H1 (cell line): Measurements from ENCODE around the gene TINCR. TPM values are rescaled to one million over a fixed set of nuclear protein-coding genes. Genes with fewer than 3 reads are reported as not detected.

Source experiments
- HDAC2 ChIP-seq, 2 experiments: fragments of 300-600 bp in 1 of 2; sonication (generic) in 1 of 2; IDR thresholded peaks; 2 replicates each; pipeline ENCODE4 v1.6.1; 2011 to 2012; ENCODE audit warnings: low read depth in 2 of 2, low read length in 2 of 2, mild to moderate bottlenecking in 2 of 2, moderate library complexity in 2 of 2, borderline replicate concordance in 1 of 2, inconsistent platforms in 1 of 2
- POU5F1 ChIP-seq: IDR thresholded peaks from 2 replicates; pipeline ENCODE4 v1.6.1; 2011; ENCODE audit warnings: low read depth, mild to moderate bottlenecking, low read length, moderate library complexity
- polyA plus RNA-seq, 7 experiments: library from polyadenylated mRNA; depleted of rRNA in 3 of 7; stranded (reverse) in 5 of 7; unstranded in 2 of 7; fragments of >200 nt in 5 of 7; fragments of 200-250 nt in 2 of 7; gene quantifications; 1 replicate in 5 of 7; 2 replicates in 1 of 7; 4 replicates in 1 of 7; pipeline versions ENCODE4 v1.2.1 to v1.2.3, GENCODE V29; 2011 to 2013; ENCODE audit warnings: missing spikeins in 2 of 7, mixed read lengths in 2 of 7
- total RNA-seq: library from RNA; stranded (reverse); fragmentation: NEBNext Ultra II Directional; extraction: Animal tissue kit (Norgen Biotek cat#: 25700); gene quantifications from 2 replicates; pipeline ENCODE4 v1.2.1, GENCODE V29; 2021
- TF ChIP-seq, protein P1 (sequence below): fragments of 300-600 bp; sonication (generic); IDR thresholded peaks from 2 replicates; pipeline ENCODE4 v1.7.1; 2012; ENCODE audit warnings: low read length, moderate library complexity, mild to moderate bottlenecking, inconsistent platforms; ENCODE audit not compliant: insufficient replicate concordance
- TF ChIP-seq, protein P2 (sequence below): IDR thresholded peaks from 2 replicates; pipeline ENCODE4 v1.6.1; 2011; ENCODE audit warnings: low read depth, mild to moderate bottlenecking, low read length; ENCODE audit not compliant: insufficient read depth
- TF ChIP-seq, protein P3 (sequence below): IDR thresholded peaks from 2 replicates; pipeline ENCODE4 v1.6.1; 2011; ENCODE audit warnings: low read length, improper control_type of control experiment

TINCR gene
- total and polyA plus RNA-seq, 2 of the 8 experiments (the other 6 are each of a cell fraction or from before 2014, with no cell fraction given): 0.52 to 1.4 TPM

DNA sequence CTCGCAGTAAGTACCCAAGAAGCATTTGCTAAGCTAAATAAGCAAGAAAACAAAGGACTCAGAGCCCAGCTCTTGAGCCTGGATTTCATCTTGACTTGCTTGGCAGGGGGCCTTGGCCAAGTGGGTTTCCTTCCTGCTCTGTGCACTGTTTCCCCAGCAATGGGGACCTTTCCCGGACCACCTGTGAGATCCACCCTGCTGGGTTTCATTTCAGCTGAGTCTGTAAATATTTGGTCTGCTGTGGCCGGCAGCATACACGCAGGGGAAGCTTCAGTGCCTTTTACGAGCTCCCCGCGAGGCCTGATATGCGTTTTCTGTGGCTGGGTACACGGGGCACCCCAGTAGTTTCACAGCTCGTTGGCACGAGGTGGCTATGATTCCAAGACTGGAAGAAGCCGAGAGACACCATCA is 12.4 kb upstream of the TINCR start (continued):
- TF ChIP-seq, protein P1, sequence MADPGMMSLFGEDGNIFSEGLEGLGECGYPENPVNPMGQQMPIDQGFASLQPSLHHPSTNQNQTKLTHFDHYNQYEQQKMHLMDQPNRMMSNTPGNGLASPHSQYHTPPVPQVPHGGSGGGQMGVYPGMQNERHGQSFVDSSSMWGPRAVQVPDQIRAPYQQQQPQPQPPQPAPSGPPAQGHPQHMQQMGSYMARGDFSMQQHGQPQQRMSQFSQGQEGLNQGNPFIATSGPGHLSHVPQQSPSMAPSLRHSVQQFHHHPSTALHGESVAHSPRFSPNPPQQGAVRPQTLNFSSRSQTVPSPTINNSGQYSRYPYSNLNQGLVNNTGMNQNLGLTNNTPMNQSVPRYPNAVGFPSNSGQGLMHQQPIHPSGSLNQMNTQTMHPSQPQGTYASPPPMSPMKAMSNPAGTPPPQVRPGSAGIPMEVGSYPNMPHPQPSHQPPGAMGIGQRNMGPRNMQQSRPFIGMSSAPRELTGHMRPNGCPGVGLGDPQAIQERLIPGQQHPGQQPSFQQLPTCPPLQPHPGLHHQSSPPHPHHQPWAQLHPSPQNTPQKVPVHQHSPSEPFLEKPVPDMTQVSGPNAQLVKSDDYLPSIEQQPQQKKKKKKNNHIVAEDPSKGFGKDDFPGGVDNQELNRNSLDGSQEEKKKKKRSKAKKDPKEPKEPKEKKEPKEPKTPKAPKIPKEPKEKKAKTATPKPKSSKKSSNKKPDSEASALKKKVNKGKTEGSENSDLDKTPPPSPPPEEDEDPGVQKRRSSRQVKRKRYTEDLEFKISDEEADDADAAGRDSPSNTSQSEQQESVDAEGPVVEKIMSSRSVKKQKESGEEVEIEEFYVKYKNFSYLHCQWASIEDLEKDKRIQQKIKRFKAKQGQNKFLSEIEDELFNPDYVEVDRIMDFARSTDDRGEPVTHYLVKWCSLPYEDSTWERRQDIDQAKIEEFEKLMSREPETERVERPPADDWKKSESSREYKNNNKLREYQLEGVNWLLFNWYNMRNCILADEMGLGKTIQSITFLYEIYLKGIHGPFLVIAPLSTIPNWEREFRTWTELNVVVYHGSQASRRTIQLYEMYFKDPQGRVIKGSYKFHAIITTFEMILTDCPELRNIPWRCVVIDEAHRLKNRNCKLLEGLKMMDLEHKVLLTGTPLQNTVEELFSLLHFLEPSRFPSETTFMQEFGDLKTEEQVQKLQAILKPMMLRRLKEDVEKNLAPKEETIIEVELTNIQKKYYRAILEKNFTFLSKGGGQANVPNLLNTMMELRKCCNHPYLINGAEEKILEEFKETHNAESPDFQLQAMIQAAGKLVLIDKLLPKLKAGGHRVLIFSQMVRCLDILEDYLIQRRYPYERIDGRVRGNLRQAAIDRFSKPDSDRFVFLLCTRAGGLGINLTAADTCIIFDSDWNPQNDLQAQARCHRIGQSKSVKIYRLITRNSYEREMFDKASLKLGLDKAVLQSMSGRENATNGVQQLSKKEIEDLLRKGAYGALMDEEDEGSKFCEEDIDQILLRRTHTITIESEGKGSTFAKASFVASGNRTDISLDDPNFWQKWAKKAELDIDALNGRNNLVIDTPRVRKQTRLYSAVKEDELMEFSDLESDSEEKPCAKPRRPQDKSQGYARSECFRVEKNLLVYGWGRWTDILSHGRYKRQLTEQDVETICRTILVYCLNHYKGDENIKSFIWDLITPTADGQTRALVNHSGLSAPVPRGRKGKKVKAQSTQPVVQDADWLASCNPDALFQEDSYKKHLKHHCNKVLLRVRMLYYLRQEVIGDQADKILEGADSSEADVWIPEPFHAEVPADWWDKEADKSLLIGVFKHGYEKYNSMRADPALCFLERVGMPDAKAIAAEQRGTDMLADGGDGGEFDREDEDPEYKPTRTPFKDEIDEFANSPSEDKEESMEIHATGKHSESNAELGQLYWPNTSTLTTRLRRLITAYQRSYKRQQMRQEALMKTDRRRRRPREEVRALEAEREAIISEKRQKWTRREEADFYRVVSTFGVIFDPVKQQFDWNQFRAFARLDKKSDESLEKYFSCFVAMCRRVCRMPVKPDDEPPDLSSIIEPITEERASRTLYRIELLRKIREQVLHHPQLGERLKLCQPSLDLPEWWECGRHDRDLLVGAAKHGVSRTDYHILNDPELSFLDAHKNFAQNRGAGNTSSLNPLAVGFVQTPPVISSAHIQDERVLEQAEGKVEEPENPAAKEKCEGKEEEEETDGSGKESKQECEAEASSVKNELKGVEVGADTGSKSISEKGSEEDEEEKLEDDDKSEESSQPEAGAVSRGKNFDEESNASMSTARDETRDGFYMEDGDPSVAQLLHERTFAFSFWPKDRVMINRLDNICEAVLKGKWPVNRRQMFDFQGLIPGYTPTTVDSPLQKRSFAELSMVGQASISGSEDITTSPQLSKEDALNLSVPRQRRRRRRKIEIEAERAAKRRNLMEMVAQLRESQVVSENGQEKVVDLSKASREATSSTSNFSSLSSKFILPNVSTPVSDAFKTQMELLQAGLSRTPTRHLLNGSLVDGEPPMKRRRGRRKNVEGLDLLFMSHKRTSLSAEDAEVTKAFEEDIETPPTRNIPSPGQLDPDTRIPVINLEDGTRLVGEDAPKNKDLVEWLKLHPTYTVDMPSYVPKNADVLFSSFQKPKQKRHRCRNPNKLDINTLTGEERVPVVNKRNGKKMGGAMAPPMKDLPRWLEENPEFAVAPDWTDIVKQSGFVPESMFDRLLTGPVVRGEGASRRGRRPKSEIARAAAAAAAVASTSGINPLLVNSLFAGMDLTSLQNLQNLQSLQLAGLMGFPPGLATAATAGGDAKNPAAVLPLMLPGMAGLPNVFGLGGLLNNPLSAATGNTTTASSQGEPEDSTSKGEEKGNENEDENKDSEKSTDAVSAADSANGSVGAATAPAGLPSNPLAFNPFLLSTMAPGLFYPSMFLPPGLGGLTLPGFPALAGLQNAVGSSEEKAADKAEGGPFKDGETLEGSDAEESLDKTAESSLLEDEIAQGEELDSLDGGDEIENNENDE: no peak
- TF ChIP-seq POU5F1 (no peak), HDAC2 (IDR thresholded peaks at IDR 0.05; ENCODE audit: borderline replicate concordance in 1 of 2, low read depth in 2 of 2, low read length in 2 of 2) (no peak)
- TF ChIP-seq, protein P2, sequence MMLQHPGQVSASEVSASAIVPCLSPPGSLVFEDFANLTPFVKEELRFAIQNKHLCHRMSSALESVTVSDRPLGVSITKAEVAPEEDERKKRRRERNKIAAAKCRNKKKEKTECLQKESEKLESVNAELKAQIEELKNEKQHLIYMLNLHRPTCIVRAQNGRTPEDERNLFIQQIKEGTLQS: no peak
- TF ChIP-seq, protein P3, sequence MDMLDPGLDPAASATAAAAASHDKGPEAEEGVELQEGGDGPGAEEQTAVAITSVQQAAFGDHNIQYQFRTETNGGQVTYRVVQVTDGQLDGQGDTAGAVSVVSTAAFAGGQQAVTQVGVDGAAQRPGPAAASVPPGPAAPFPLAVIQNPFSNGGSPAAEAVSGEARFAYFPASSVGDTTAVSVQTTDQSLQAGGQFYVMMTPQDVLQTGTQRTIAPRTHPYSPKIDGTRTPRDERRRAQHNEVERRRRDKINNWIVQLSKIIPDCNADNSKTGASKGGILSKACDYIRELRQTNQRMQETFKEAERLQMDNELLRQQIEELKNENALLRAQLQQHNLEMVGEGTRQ: no peak
- TF ChIP-seq, all 59 proteins: peak for 0
